HepG2 (cell line): ENCODE results near the gene IQGAP3. TPM values are rescaled to one million over a fixed set of nuclear protein-coding genes. Genes with fewer than 3 reads are reported as not detected.

Source experiments
- ATAC-seq: fragments of 200-7000 bp; cut with Tn5 transposase; 3 replicates; pipeline ENCODE4 v1.9.1; 2020; ENCODE audit warnings: mild to moderate bottlenecking, moderate library complexity
- BruUV-seq: library from RNA; stranded (reverse); fragments of 400-500 nt; replicated peaks from 2 replicates; lab custom pipeline; 2021; lab: Mats Ljungman, UMichigan
- CTCF ChIA-PET: fragments of 300-600 bp; formaldehyde crosslinking; extraction: SDS; loops from one replicate; lab custom pipeline; 2021; ENCODE audit warnings: low total read pairs, inconsistent platforms, low intra/inter-chr PET ratio; lab: Yijun Ruan, JAX
- POLR2A ChIA-PET: fragments of 350-600 bp; sonication (Branson Sonifier 250); formaldehyde crosslinking; loops from one replicate; lab custom pipeline; 2020; ENCODE audit warnings: antibody characterized with exemption, inconsistent platforms; lab: Yijun Ruan, JAX
- DNase-seq: peaks from one replicate; pipeline ENCODE4 v3.0.0-alpha.2; 2015; ENCODE audit warnings: low spot score
- FAIRE-seq: peaks from 3 replicates; lab custom pipeline; 2011; peaks lifted over from hg19 to GRCh38; lab: Jason Lieb, UNC
- H2AFZ ChIP-seq: one replicate; pipeline ENCODE4 v1.6.1; 2011; ENCODE audit warnings: low read length, inconsistent platforms
- H3K27ac ChIP-seq: fragments of 300-600 bp; 3 replicates; pipeline ENCODE4 v1.8.0; 2011; ENCODE audit warnings: mixed run types, mild to moderate bottlenecking, mixed read lengths, low read length, inconsistent platforms; ENCODE audit not compliant: insufficient read depth; ENCODE audit errors: extremely low read length
- H3K27me3 ChIP-seq, 2 experiments: fragments of 200-600 bp in 1 of 2; 2 replicates in 1 of 2; 3 replicates in 1 of 2; pipeline versions ENCODE4 v1.6.0 to v1.8.0; 2011; ENCODE audit warnings: low read length in 2 of 2, mild to moderate bottlenecking in 2 of 2, moderate library complexity in 2 of 2, inconsistent platforms in 1 of 2; ENCODE audit not compliant: insufficient read depth in 2 of 2, control insufficient read depth in 1 of 2
- H3K36me3 ChIP-seq, 2 experiments: fragments of 200-600 bp in 1 of 2; replicated peaks in 1 of 2; 2 replicates in 1 of 2; 3 replicates in 1 of 2; pipeline versions ENCODE4 v1.5.1 to v1.8.0; 2011; ENCODE audit warnings: low read length in 2 of 2, inconsistent platforms in 1 of 2; ENCODE audit not compliant: insufficient read depth in 2 of 2, control insufficient read depth in 1 of 2
- H3K4me1 ChIP-seq: 2 replicates; pipeline ENCODE4 v1.5.1; 2012; ENCODE audit warnings: low read length, inconsistent platforms; ENCODE audit not compliant: insufficient read depth
- H3K4me2 ChIP-seq: 2 replicates; pipeline ENCODE4 v1.6.0; 2011; ENCODE audit warnings: low read depth, low read length, inconsistent platforms
- H3K4me3 ChIP-seq, 3 experiments: fragments of 200-600 bp in 1 of 3; sonication (generic), shearing (Covaris generic) in 1 of 3; replicated peaks in 1 of 3; 2 replicates each; pipeline ENCODE4 v1.5.1; 2011 to 2016; ENCODE audit warnings: low read length in 3 of 3, inconsistent platforms in 2 of 3, low read depth in 2 of 3, mild to moderate bottlenecking in 2 of 3, control low read depth in 1 of 3, mixed read lengths in 1 of 3; ENCODE audit not compliant: insufficient read depth in 1 of 3
- H3K79me2 ChIP-seq: one replicate; pipeline ENCODE4 v1.6.1; 2011; ENCODE audit warnings: low read length, inconsistent platforms; ENCODE audit not compliant: insufficient read depth
- H3K9ac ChIP-seq: 2 replicates; pipeline ENCODE4 v1.6.0; 2011; ENCODE audit warnings: mild to moderate bottlenecking, low read depth, low read length, inconsistent platforms; ENCODE audit not compliant: insufficient read depth
- H3K9me3 ChIP-seq: 2 replicates; pipeline ENCODE4 v1.5.1; 2012; ENCODE audit warnings: mild to moderate bottlenecking, low read length
- H4K20me1 ChIP-seq: 2 replicates; pipeline ENCODE4 v1.6.0; 2011; ENCODE audit warnings: inconsistent platforms, mild to moderate bottlenecking, low read length, moderate library complexity; ENCODE audit not compliant: insufficient read depth
- EED ChIP-seq: sonication (generic); formaldehyde crosslinking; IDR thresholded peaks from 2 replicates; pipeline ENCODE4 v1.5.0; 2020; ENCODE audit warnings: mild to moderate bottlenecking, missing genetic modification reagents
- FOSL1 ChIP-seq: sonication (generic); formaldehyde crosslinking; IDR thresholded peaks from 2 replicates; pipeline ENCODE4 v1.9.0; 2021; ENCODE audit warnings: missing genetic modification reagents, borderline replicate concordance
- FOXC1 ChIP-seq: sonication (generic); formaldehyde crosslinking; IDR thresholded peaks from 2 replicates; pipeline ENCODE4 v1.8.0; 2022; ENCODE audit warnings: mild to moderate bottlenecking, missing genetic modification reagents, borderline replicate concordance
- GTF2F1 ChIP-seq: fragments of 150-350 bp; IDR thresholded peaks from 2 replicates; pipeline ENCODE4 v1.6.1; 2014; ENCODE audit warnings: low read length
- HES4 ChIP-seq: sonication (generic); formaldehyde crosslinking; IDR thresholded peaks from 2 replicates; pipeline ENCODE4 v1.9.0; 2021; ENCODE audit warnings: mild to moderate bottlenecking, missing genetic modification reagents, borderline replicate concordance
- IKZF4 ChIP-seq: sonication (generic); formaldehyde crosslinking; IDR thresholded peaks from 2 replicates; pipeline ENCODE4 v1.5.1; 2020; ENCODE audit warnings: borderline replicate concordance, mild to moderate bottlenecking, low read depth, missing genetic modification reagents; ENCODE audit errors: not compliant biosample characterization
- KLF12 ChIP-seq: sonication (generic); formaldehyde crosslinking; IDR thresholded peaks from 2 replicates; pipeline ENCODE4 v1.4.0; 2020; ENCODE audit warnings: missing genetic modification reagents, borderline replicate concordance
- KLF16 ChIP-seq, 2 experiments: sonication (generic) in 1 of 2; formaldehyde crosslinking in 1 of 2; IDR thresholded peaks; 2 replicates each; pipeline versions ENCODE4 v1.6.1 to v1.8.0; 2016 to 2023; ENCODE audit warnings: missing genetic modification reagents in 2 of 2, missing compliant biosample characterization in 1 of 2
- NR2F1 ChIP-seq, 2 experiments: fragments of 450-650 bp in 1 of 2; formaldehyde crosslinking in 1 of 2; IDR thresholded peaks; 2 replicates each; pipeline versions ENCODE4 v1.5.0 to v1.6.1; 2016 to 2020; ENCODE audit warnings: mild to moderate bottlenecking in 1 of 2, missing compliant biosample characterization in 1 of 2, missing genetic modification reagents in 1 of 2, moderate library complexity in 1 of 2
- PAF1 ChIP-seq: IDR thresholded peaks from 2 replicates; pipeline ENCODE4 v1.6.1; 2016; ENCODE audit warnings: missing genetic modification reagents, missing compliant biosample characterization
- PCBP1 ChIP-seq: fragments of 200-400 bp; formaldehyde crosslinking; IDR thresholded peaks from 2 replicates; pipeline ENCODE4 v1.6.1; 2017; ENCODE audit warnings: mild to moderate bottlenecking, low read depth, low read length, borderline replicate concordance
- RBAK ChIP-seq: sonication (generic); formaldehyde crosslinking; IDR thresholded peaks from 2 replicates; pipeline ENCODE4 v1.5.1; 2020; ENCODE audit warnings: mild to moderate bottlenecking, missing genetic modification reagents
- TBX3 ChIP-seq: fragments of 450-650 bp; IDR thresholded peaks from 2 replicates; pipeline ENCODE4 v1.6.1; 2017; ENCODE audit warnings: antibody characterized with exemption, mild to moderate bottlenecking, inconsistent platforms, borderline replicate concordance
- TP53 ChIP-seq: sonication (generic); formaldehyde crosslinking; conservative IDR thresholded peaks from 2 replicates; pipeline ENCODE4 v1.4.0; 2020; ENCODE audit warnings: missing genetic modification reagents
- ZNF225 ChIP-seq: sonication (generic); formaldehyde crosslinking; IDR thresholded peaks from 2 replicates; pipeline ENCODE4 v1.4.0; 2020; ENCODE audit warnings: mild to moderate bottlenecking, missing genetic modification reagents
- ZNF256 ChIP-seq: sonication (generic); formaldehyde crosslinking; conservative IDR thresholded peaks from 2 replicates; pipeline ENCODE4 v1.4.0; 2020; ENCODE audit warnings: missing genetic modification reagents
- ZNF841 ChIP-seq: sonication (generic); formaldehyde crosslinking; IDR thresholded peaks from 2 replicates; pipeline ENCODE4 v1.8.1; 2023; ENCODE audit warnings: missing genetic modification reagents, borderline replicate concordance
- whole genome bisulfite sequencing: methylation state at CpG from one replicate; pipeline ENCODE4 v1.1.6; 2017; ENCODE audit warnings: low lambda C conversion rate; 5-methylcytosine and 5-hydroxymethylcytosine counted together
- in situ Hi-C: cut with HindIII; loops from 2 replicates; pipeline ENCODE4 v1.10.0; 2017; ENCODE audit warnings: low pct_unique_long_range_greater_than_20kb; ENCODE audit not compliant: extremely low pct_ligation_motif_present
- intact Hi-C: fragments of 100-400 bp; cut with micrococcal nuclease; formaldehyde crosslinking; loops from one replicate; pipeline ENCODE4 v1.10.0; 2022; ENCODE audit not compliant: unreplicated experiment
- polyA plus RNA-seq, 8 experiments: library from polyadenylated mRNA; depleted of rRNA in 3 of 8; stranded (reverse) in 7 of 8; unstranded in 1 of 8; fragments of >200 nt; fragmentation: Illumina TruSeq in 4 of 8; extraction: Trizol in 4 of 8; gene quantifications; 2 replicates each; pipeline versions ENCODE4 v1.2.1 to v1.2.3, GENCODE V29; 2011 to 2016; ENCODE audit warnings: low read depth in 4 of 8, missing spikeins in 1 of 8, mixed read lengths in 1 of 8; ENCODE audit not compliant: insufficient read depth in 1 of 8
- total RNA-seq, 5 experiments: library from RNA; depleted of rRNA; stranded (reverse); fragments of >200 nt; fragmentation: Illumina TruSeq; extraction: Trizol; gene quantifications; 2 replicates each; pipeline ENCODE4 v1.2.3, GENCODE V29; 2016; ENCODE audit warnings: low read depth in 1 of 5

The IQGAP3 gene
- total and polyA plus RNA-seq, 2 of the 13 experiments (the other 11 are each of a cell fraction or from before 2014, with no cell fraction given) = 13.5 to 14.1 TPM

- TF ChIP-seq FOXC1 (no peak), KLF12 (CRISPR knock-in tag) (peak; percentile 97; the same call in 1 of the 2 replicates), TP53 (CRISPR knock-in tag) (no peak), PCBP1 (no peak), ZNF225 (CRISPR knock-in tag) (0 out of 2 replicates have a peak, but pooled peaks have one; percentile 57), TBX3 (no peak), ZNF256 (CRISPR knock-in tag) (no peak), PAF1 (CRISPR knock-in tag) (no peak), EED (CRISPR knock-in tag) (0 out of 2 replicates have a peak, but pooled peaks have one; percentile 13), KLF16 (CRISPR knock-in tag; IDR thresholded peaks at IDR 0.05) (peak in 1 of 2 experiments; percentile 92; a peak in 2 of 4 replicates), ZNF841 (CRISPR knock-in tag) (no peak), IKZF4 (no peak), NR2F1 (CRISPR knock-in tag; IDR thresholded peaks at IDR 0.05) (no peak), HES4 (CRISPR knock-in tag) (no peak)
Observed at GRCh38 chr1:156571919-156572662, at the start of gene IQGAP3 (continued).

- Histone ChIP-seq H3K27me3 (peaks cover 14 to 40% of the 10 kb centered on the region in 2 experiments), H3K9ac (no peak overlapping the region), H3K9me3 (no peaks in the 10 kb centered on the region), H3K4me2 (no peak overlapping the region), H4K20me1 (no peaks in the 10 kb centered on the region), H2AFZ (no peak overlapping the region), H3K4me1 (peaks cover 43% of the 10 kb centered on the region), H3K4me3 (no peak overlapping the region), H3K36me3 (no peaks in the 10 kb centered on the region), H3K79me2 (no peaks in the 10 kb centered on the region), H3K27ac (no peak overlapping the region)
- no TSS peak for BruUV-seq
- DNase-seq = no peak
- ChIA-PET CTCF (interaction anchor here (0.7 to 1.6 kb wide), 3 partner anchors 37 to 191 kb away, joined by 3 to 4 read pairs (median 3); partner anchors contain the start of gene NES), POLR2A (no interaction called here)
- WGBS = 4% methylated on average over 6 of the region's 6 CpGs
- no peak for ATAC-seq
- in situ Hi-C loops (no loop called here), intact Hi-C loops (no loop called here)
- no peak for FAIRE-seq
- TF ChIP-seq RBAK (CRISPR knock-in tag) = no peak
- TF ChIP-seq FOSL1 (CRISPR knock-in tag) = no peak
- no peak for TF ChIP-seq GTF2F1
Observed at GRCh38 chr1:156619582-156619955, 47.2 kb upstream of the IQGAP3 start.
